SU-DHL-6 (cell line): Measurements from ENCODE around the gene ATP1A3.

Source experiments
- H2AFZ ChIP-seq: fragments of 200-600 bp; sonication (generic); 2 replicates; pipeline ENCODE4 v1.6.1; 2014; ENCODE audit warnings: low read depth, mild to moderate bottlenecking, moderate library complexity, mixed read lengths, antibody characterized with exemption, low read length; ENCODE audit not compliant: severe bottlenecking
- H3F3A ChIP-seq: fragments of 200-600 bp; shearing (Covaris generic); 2 replicates; pipeline ENCODE4 v1.6.0; 2016; ENCODE audit warnings: antibody characterized with exemption, mild to moderate bottlenecking; ENCODE audit not compliant: insufficient read depth
- H3K27ac ChIP-seq: fragments of 200-600 bp; sonication (generic); 2 replicates; pipeline ENCODE4 v1.5.1; 2016; ENCODE audit warnings: low read depth, mild to moderate bottlenecking, low read length, moderate library complexity, mixed read lengths
- H3K27me3 ChIP-seq: fragments of 200-600 bp; sonication (generic), shearing (Covaris generic); 2 replicates; pipeline ENCODE4 v1.6.0; 2014; ENCODE audit warnings: mild to moderate bottlenecking, low read length
- H3K36me3 ChIP-seq: fragments of 200-600 bp; sonication (generic); 2 replicates; pipeline ENCODE4 v1.6.1; 2014; ENCODE audit warnings: mild to moderate bottlenecking, low read length, mixed read lengths
- H3K4me2 ChIP-seq: fragments of 300-600, 200-600 bp; shearing (Covaris generic), sonication (generic); 2 replicates; pipeline ENCODE4 v1.6.0; 2014; ENCODE audit warnings: low read length, low read depth, mild to moderate bottlenecking; ENCODE audit not compliant: poor library complexity, severe bottlenecking
- H3K4me3 ChIP-seq: fragments of 200-600 bp; sonication (generic); 2 replicates; pipeline ENCODE4 v1.5.1; 2014; ENCODE audit warnings: antibody characterized with exemption, low read length, mild to moderate bottlenecking, mixed read lengths; ENCODE audit not compliant: insufficient read depth, poor library complexity, severe bottlenecking
- H3K79me2 ChIP-seq: fragments of 200-600 bp; sonication (generic); 2 replicates; pipeline ENCODE4 v1.6.1; 2014; ENCODE audit warnings: mild to moderate bottlenecking, low read length, moderate library complexity; ENCODE audit not compliant: insufficient read depth
- H3K9ac ChIP-seq: fragments of 200-600 bp; sonication (generic); 2 replicates; pipeline ENCODE4 v1.7.0; 2014; ENCODE audit warnings: mild to moderate bottlenecking, low read length
- H3K9me2 ChIP-seq: fragments of 200-600 bp; sonication (generic); replicated peaks from 2 replicates; pipeline ENCODE4 v1.6.1; 2014; ENCODE audit warnings: low read length; ENCODE audit not compliant: insufficient read depth
- H3K9me3 ChIP-seq: fragments of 200-600 bp; sonication (generic); 2 replicates; pipeline ENCODE4 v1.6.1; 2014; ENCODE audit warnings: low read length, mixed read lengths; ENCODE audit not compliant: insufficient read depth
- H4K20me1 ChIP-seq: fragments of 200-600 bp; sonication (generic); 2 replicates; pipeline ENCODE4 v1.6.1; 2014; ENCODE audit warnings: low read depth, mild to moderate bottlenecking, antibody characterized with exemption, low read length, moderate library complexity, mixed read lengths
- CTCF ChIP-seq: fragments of 200-600 bp; sonication (generic); IDR thresholded peaks from one replicate; pipeline ENCODE4 v1.5.1; 2017; ENCODE audit warnings: antibody characterized with exemption, mild to moderate bottlenecking, low read length, moderate library complexity; ENCODE audit not compliant: insufficient read depth, poor library complexity, severe bottlenecking
- EZH2phosphoT487 ChIP-seq: fragments of 200-600 bp; sonication (generic), shearing (Covaris generic); conservative IDR thresholded peaks from 2 replicates; pipeline ENCODE4 v1.6.1; 2018; ENCODE audit warnings: mild to moderate bottlenecking, antibody characterized with exemption, low read length, moderate library complexity, mixed read lengths

ATP1A3 gene

GRCh38 chr19:42023121-42023942 is 29.3 kb upstream of the ATP1A3 start:
- Histone ChIP-seq H3K9me3 (no peaks in the 10 kb centered on the region), H3K4me2 (no peak overlapping the region), H3K4me3 (no peak overlapping the region), H3K79me2 (no peaks in the 10 kb centered on the region), H3K9me2 (no peaks in the 10 kb centered on the region), H3K27me3 (no peaks in the 10 kb centered on the region), H3F3A (no peaks in the 10 kb centered on the region), H3K36me3 (no peaks in the 10 kb centered on the region), H2AFZ (no peak overlapping the region), H3K27ac (no peak overlapping the region), H4K20me1 (no peaks in the 10 kb centered on the region), H3K9ac (no peak overlapping the region)
- TF ChIP-seq EZH2phosphoT487 (no peak), CTCF (peak; percentile 69)

- no peak for TF ChIP-seq CTCF
- TF ChIP-seq EZH2phosphoT487 = no peak
- Histone ChIP-seq H3K27ac (no peak overlapping the region), H3K4me2 (no peak overlapping the region), H3K9ac (no peak overlapping the region), H4K20me1 (no peaks in the 10 kb centered on the region), H3K9me3 (no peaks in the 10 kb centered on the region), H3K9me2 (no peaks in the 10 kb centered on the region), H3K27me3 (no peaks in the 10 kb centered on the region), H2AFZ (no peak overlapping the region), H3K36me3 (no peaks in the 10 kb centered on the region), H3F3A (no peaks in the 10 kb centered on the region), H3K4me3 (no peak overlapping the region), H3K79me2 (no peaks in the 10 kb centered on the region)
These were observed 28.6 kb upstream of the ATP1A3 start for GRCh38 chr19:42022616-42023015.

DNA sequence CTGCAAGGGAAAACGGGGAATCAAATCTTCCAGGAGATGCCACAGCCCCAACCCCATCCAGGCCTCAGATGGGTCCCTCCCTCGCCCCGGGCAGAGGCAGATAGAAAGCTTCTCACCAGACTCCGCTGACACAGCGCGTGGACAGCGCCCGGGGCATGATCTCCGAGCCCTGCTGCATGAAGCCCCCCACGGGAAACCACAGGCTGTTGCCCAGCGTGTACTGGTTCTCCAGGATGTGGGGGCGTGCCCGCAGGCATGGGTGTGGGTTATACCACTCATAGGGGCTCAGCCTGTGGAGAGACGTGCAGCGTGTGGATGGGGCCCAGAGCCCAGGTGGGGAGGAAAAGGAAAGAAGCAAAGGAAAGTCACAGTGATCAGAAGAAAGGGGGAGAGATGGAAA is 27.2 kb upstream of the ATP1A3 start:
- no peak overlapping the region for H3K4me3 ChIP-seq
- no peaks in the 10 kb centered on the region for H3K9me2 ChIP-seq
- no peaks in the 10 kb centered on the region for H3K27me3 ChIP-seq
- no peak overlapping the region for H2AFZ ChIP-seq
- no peak for TF ChIP-seq CTCF
- TF ChIP-seq EZH2phosphoT487 = no peak
- H3K4me2 ChIP-seq = no peak overlapping the region
- H3F3A ChIP-seq = no peaks in the 10 kb centered on the region
- H3K9ac ChIP-seq = no peak overlapping the region
- H3K27ac ChIP-seq = no peak overlapping the region
- H3K36me3 ChIP-seq = no peaks in the 10 kb centered on the region
- H3K9me3 ChIP-seq = no peaks in the 10 kb centered on the region
- no peaks in the 10 kb centered on the region for H4K20me1 ChIP-seq
- H3K79me2 ChIP-seq = no peaks in the 10 kb centered on the region
